Stimulated activated CD8-positive, alpha-beta memory T cell treated with anti-CD3 and anti-CD28 coated beads, Interleukin-7, amount 100 ng/mL, for 48 hours (primary cell): Measurements from ENCODE around the gene SYTL2.
"Not testable (repeated sequence)": the region's sequence is repeated elsewhere in the genome, so short reads cannot be mapped to it uniquely, and the experiment has no call there.

Experiments used
- DNase-seq, 2 donors: peaks; one replicate each; pipeline ENCODE4 v3.0.0-alpha.2; 2020; ENCODE audit warnings: low read depth in 1 of 2; ENCODE audit errors: extremely low read depth in 1 of 2

SYTL2 gene

DNA sequence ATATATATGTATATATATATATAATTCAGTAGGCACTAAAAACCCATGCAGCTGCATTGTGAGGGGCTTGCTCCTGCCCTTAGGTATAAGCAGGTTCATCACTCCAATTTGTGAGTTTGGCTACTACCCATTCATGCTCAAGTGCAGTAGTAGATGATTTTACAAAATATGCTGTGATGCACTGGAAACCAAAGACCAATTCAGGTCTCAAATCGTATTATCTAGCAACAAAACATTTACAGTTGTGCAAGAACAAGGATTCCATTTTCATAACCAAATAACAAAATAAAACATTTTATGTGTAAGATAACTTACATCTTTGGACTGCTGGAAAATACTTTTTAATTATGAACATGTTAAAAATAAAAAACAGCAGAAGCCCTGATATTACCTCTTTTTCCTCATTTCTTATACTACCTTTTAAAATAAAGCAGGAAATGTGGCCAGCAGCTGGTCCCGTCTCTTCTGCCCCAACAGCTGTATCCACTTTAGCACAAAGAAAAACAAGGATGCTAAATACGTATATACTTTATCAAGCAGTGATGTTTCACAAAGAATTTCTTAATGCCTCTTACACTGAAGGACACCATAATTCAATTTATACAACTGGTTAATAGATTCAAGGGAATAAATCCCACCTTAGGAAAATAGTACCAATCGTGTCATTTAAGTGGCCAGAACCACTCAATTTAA is 148.8 kb downstream of the SYTL2 start:
- DNase-seq, result no peak

DNA sequence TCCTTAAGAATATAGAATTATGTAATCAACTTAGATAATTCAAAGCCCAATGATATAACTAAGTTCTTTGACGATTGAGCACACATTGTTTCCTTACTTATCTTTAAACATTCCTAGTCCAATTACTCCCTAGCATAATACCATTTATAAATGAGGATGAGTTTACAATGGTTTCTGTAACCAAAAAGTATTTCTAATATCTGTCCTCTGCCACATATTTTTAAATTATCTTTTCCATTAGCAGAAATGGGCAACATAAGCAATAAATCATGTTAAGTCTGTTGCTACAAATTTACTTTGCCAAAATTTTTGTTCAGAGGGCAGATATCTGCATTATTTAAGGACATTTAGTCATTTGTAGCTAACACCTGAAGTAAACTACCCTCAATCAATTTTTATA is 152.8 kb downstream of the SYTL2 start:
- no peak for DNase-seq

- no peak for DNase-seq
Observed at GRCh38 chr11:85656777-85657176, 154.2 kb downstream of the SYTL2 start.

- DNase-seq, result not testable (repeated sequence)
Observed at GRCh38 chr11:85654343-85654742, 156.6 kb downstream of the SYTL2 start.

DNA sequence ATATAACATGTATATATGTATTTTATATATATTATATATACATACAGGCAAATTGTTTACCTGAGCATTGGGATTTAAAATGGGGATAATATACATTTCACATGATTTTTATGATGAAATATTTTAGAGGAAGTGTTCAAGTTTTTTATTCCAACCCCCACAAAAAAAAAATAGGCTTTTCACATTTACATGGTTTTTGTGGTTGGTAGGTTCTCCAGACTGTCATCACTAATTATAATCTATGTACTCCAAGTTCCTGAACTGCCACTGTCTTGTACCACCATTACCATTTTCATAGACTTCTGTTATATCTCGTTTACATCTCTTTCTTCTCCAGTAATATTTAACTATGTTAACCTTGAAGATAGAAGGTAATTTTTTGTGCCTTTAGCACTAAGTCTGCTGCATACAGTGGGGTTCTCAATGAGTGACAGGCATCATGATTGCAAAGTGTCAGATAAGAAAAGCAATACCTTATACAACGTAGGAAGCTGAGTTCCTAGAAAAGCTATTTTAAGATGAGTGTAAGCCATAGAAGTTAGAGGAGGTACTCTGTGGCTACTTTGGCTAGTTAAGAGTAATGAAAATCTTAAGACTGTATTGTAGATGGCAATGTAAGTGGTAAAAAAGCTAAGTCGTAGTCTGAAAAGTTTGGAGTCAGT is 158.0 kb downstream of the SYTL2 start:
- DNase-seq, result no peak

GRCh38 chr11:85651118-85651517 is 159.8 kb downstream of the SYTL2 start:
- no peak for DNase-seq

DNA sequence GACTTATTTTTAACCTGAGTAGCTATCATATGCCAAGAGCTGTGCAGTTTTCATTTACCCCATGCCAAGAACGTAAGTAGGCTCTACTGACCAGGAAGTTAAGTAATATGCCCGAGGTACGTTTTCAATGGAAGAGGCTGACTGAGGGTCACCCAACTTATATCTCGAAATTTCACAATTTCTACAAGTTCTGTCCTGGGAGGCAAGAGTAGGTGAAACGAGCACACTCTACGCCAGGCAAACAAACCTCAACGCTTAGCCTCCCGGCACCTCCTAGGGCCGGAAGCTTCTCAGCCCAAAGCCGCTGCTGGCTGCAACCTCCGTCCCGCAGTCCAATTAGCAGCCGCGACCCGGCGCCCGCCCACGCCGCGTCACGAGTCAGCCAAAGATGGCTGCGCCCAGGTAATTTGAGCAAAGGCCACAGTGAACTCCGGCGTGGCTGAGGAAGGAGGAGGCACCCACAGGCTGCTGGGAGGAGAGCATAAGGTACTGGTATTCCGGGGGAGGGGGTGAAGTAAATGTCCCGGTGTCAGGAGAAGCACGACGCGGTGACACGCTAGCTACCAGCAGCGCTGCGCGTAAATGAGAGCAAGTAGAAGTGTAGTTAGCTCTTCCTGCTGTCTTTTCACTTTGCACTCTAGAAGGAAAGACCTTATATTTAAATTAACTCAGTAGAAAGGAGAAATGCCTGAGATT is 163.2 kb downstream of the SYTL2 start, which contains the start of gene TMEM126A:
TSS of gene TMEM126A (plus strand) at position 364 of the 696 bp plus-strand sequence. CDS start 2,289 bp downstream, outside the sequence.
- DNase-seq, result peak; percentile 74 to 88

DNA sequence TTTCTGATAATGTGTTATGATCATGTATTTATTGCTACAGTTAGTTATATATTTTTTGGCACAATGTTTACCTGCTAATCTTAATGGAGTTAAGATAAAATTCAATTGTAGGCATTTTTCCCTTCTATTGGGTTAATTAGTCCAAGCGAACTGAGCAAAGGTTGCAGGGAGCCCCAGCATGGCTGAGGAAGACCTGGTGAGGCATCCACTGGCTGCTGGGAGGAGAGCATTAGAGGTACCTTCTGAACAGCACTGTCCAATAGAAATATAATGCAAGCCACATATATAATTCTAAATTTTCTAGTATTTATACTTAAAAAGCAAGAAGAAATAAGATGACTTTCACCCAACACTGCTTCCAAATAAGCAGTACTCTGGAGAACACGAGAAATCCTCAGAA is 163.9 kb downstream of the SYTL2 start:
- DNase-seq, result no peak
